Bronchial epithelial cell (primary cell): ENCODE results near the gene TEX47. TPM values are rescaled to one million over a fixed set of nuclear protein-coding genes. Genes with fewer than 3 reads are reported as not detected.
A peak's percentile ranks its signal among the peaks of the same experiment; 100 is the strongest.

Experiments
- DNase-seq: peaks from one replicate; pipeline ENCODE4 v3.0.0-alpha.2; 2010; ENCODE audit warnings: low read depth
- FAIRE-seq: peaks from 2 replicates; lab custom pipeline; 2011; peaks lifted over from hg19 to GRCh38; lab: Jason Lieb, UNC
- H3K27me3 ChIP-seq: 2 replicates; pipeline ENCODE4 v1.5.1; 2011; ENCODE audit warnings: low read length; ENCODE audit not compliant: control insufficient read depth, insufficient read depth
- H3K36me3 ChIP-seq: 2 replicates; pipeline ENCODE4 v1.5.1; 2011; ENCODE audit warnings: low read length; ENCODE audit not compliant: control insufficient read depth, insufficient read depth
- H3K4me3 ChIP-seq: 2 replicates; pipeline ENCODE4 v1.5.1; 2011; ENCODE audit warnings: mild to moderate bottlenecking, low read depth, low read length, control low read depth
- CTCF ChIP-seq: IDR thresholded peaks from 2 replicates; pipeline ENCODE4 v1.5.1; 2011; ENCODE audit warnings: mild to moderate bottlenecking, moderate library complexity, low read length, control low read depth, inconsistent platforms; ENCODE audit not compliant: insufficient read depth, severe bottlenecking
- total RNA-seq: library from RNA; depleted of rRNA; stranded (reverse); fragments of >200 nt; gene quantifications from 2 replicates; pipeline ENCODE4 v1.2.1, GENCODE V29; 2014

The TEX47 gene
- not detected in 2 replicates for total RNA-seq

- DNase-seq (no peak), FAIRE-seq (no peak)
- TF ChIP-seq CTCF = no peak
- Histone ChIP-seq H3K27me3 (no peaks in the 10 kb centered on the region), H3K4me3 (no peak within 1 kb of the TSS), H3K36me3 (no peaks in the 10 kb centered on the region)
Observed at GRCh38 chr7:88795553-88795952, at the start of gene TEX47. Gene TEX47, minus strand, starts transcription at chr7:88795737. Its CDS starts 795 bp downstream, at chr7:88794942.

GRCh38 chr7:88845091-88845490, 49.6 kb upstream of the TEX47 start:
- FAIRE-seq (no peak), DNase-seq (no peak)
- no peak for TF ChIP-seq CTCF
- no peaks in the 10 kb centered on the region for H3K27me3 ChIP-seq
- H3K36me3 ChIP-seq = no peaks in the 10 kb centered on the region
- H3K4me3 ChIP-seq = no peak overlapping the region

- no peak for TF ChIP-seq CTCF
- DNase-seq = no peak
- no peaks in the 10 kb centered on the region for H3K27me3 ChIP-seq
- no peak for FAIRE-seq
- H3K4me3 ChIP-seq = no peak overlapping the region
- no peaks in the 10 kb centered on the region for H3K36me3 ChIP-seq
Observed at GRCh38 chr7:88842201-88842600, 46.7 kb upstream of the TEX47 start.

GRCh38 chr7:88835147-88835728, 39.7 kb upstream of the TEX47 start:
- no peaks in the 10 kb centered on the region for H3K36me3 ChIP-seq
- no peak overlapping the region for H3K4me3 ChIP-seq
- DNase-seq = peak; percentile 32
- FAIRE-seq = no peak
- no peaks in the 10 kb centered on the region for H3K27me3 ChIP-seq
- peak; percentile 28 for TF ChIP-seq CTCF

- Histone ChIP-seq H3K36me3 (no peaks in the 10 kb centered on the region), H3K4me3 (no peak overlapping the region), H3K27me3 (no peaks in the 10 kb centered on the region)
- DNase-seq = no peak
- FAIRE-seq = no peak
- TF ChIP-seq CTCF = no peak
Observed at GRCh38 chr7:88826222-88826621, 30.7 kb upstream of the TEX47 start.

- H3K27me3 ChIP-seq = no peaks in the 10 kb centered on the region
- FAIRE-seq = no peak
- no peak for TF ChIP-seq CTCF
- no peak overlapping the region for H3K4me3 ChIP-seq
- no peaks in the 10 kb centered on the region for H3K36me3 ChIP-seq
- DNase-seq = no peak
Observed at GRCh38 chr7:88818552-88818951, 23.0 kb upstream of the TEX47 start.
